Measurements from ENCODE around the gene PRSS2.

Gene PRSS2

DNA sequence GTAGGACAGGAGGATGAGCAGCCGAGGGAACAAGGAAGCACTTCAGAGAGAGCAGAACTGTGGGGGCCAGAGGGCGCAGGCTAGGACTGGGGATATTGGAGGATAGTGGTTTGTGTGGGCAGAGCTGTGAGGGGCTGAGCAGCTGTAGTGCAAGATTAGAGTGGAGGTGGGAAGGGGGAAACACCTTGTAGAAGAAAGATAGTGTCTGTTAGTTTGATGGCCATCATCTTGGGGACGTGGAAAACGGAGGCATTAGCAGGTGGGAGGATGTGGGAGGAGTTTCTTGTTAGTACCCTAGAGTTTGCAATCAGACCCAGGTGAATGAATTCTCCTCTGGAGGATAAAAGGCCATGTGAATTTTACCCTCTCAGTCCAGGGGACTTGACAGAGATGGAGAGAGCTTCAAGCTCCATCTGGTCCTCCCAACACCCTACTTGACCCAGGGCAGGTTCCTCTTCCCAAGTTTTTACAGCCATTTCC, 34.0 kb downstream of the PRSS2 start:
- H2AFZ ChIP-seq, result no peak overlapping the region
- no peaks in the 10 kb centered on the region for H3K4me1 ChIP-seq
- TF ChIP-seq, protein P1, sequence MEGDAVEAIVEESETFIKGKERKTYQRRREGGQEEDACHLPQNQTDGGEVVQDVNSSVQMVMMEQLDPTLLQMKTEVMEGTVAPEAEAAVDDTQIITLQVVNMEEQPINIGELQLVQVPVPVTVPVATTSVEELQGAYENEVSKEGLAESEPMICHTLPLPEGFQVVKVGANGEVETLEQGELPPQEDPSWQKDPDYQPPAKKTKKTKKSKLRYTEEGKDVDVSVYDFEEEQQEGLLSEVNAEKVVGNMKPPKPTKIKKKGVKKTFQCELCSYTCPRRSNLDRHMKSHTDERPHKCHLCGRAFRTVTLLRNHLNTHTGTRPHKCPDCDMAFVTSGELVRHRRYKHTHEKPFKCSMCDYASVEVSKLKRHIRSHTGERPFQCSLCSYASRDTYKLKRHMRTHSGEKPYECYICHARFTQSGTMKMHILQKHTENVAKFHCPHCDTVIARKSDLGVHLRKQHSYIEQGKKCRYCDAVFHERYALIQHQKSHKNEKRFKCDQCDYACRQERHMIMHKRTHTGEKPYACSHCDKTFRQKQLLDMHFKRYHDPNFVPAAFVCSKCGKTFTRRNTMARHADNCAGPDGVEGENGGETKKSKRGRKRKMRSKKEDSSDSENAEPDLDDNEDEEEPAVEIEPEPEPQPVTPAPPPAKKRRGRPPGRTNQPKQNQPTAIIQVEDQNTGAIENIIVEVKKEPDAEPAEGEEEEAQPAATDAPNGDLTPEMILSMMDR (IDR thresholded peaks at IDR 0.05), result no peak
- no peak overlapping the region for H3K4me3 ChIP-seq (ENCODE audit: low read depth, low read length)
- H3K36me3 ChIP-seq (ENCODE audit: control insufficient read depth, insufficient read depth, low read length), result no peaks in the 10 kb centered on the region
- no peak overlapping the region for H3K9ac ChIP-seq
- H3K79me2 ChIP-seq, result no peaks in the 10 kb centered on the region
- no peaks in the 10 kb centered on the region for H3K27me3 ChIP-seq (ENCODE audit: control insufficient read depth, insufficient read depth, low read length)
- no peak overlapping the region for H3K4me2 ChIP-seq (ENCODE audit: low read length)
- no peaks in the 10 kb centered on the region for H3K9me3 ChIP-seq (ENCODE audit: control insufficient read depth, low read length)
- no peak overlapping the region for H3K27ac ChIP-seq

DNA sequence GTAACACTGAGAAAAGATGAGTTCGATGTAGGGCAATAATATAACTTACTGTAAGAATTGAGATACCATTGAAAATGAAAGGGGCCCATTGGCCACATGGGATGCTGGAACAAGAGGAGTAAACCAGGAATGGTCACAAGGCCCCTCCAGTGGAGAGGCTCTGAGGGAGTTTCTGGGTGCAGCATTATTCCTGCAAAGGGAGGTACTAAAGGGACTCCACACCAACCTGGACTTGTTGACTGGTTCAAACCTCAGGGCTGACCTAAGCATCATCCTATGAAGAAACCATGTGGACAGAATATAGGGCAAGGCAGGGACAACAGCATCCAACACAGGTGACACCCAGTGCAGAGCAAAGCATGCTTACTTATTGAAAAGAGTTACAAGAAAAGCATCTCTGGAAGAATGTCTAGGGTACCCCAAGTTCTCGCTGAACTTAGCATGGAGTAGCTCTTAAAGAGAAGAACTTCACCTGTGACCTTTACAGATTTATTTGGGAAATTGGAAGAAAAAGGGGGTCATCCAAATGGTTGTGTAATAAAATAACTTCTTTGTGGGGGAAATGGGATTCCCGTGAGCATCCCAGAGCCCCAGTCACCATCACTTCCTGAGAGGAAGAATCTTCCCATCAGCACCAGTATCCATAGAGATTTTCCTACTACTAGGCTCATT, 34.7 kb downstream of the PRSS2 start:
- Histone ChIP-seq H3K36me3 (ENCODE audit: control insufficient read depth, insufficient read depth, low read length) (no peaks in the 10 kb centered on the region), H3K9me3 (ENCODE audit: control insufficient read depth, low read length) (no peaks in the 10 kb centered on the region), H3K27me3 (ENCODE audit: control insufficient read depth, insufficient read depth, low read length) (no peaks in the 10 kb centered on the region), H3K79me2 (no peaks in the 10 kb centered on the region), H3K4me2 (ENCODE audit: low read length) (no peak overlapping the region), H3K4me1 (no peaks in the 10 kb centered on the region), H3K27ac (no peak overlapping the region), H3K9ac (no peak overlapping the region), H3K4me3 (ENCODE audit: low read depth, low read length) (no peak overlapping the region), H2AFZ (no peak overlapping the region)
- TF ChIP-seq, protein P1 (IDR thresholded peaks at IDR 0.05), result no peak

DNA sequence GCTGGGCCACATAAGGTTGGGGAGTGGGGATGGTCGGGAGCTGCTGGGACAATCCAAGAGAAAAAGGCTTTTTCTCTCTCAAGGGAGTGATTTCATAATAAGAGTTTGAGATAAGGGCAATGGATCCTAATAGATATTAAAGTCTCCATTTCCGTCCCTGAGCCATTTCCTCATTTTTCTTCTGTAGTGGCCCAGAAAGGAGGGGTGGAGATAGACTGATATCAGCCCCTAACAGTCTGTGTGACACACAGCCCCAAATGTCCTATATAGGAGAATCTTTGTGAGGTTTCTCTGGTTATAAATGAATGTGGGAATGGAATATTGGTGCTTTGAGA, 35.2 kb downstream of the PRSS2 start:
- no peaks in the 10 kb centered on the region for H3K27me3 ChIP-seq (ENCODE audit: control insufficient read depth, insufficient read depth, low read length)
- TF ChIP-seq, protein P1 (IDR thresholded peaks at IDR 0.05), result no peak
- H3K36me3 ChIP-seq (ENCODE audit: control insufficient read depth, insufficient read depth, low read length), result no peaks in the 10 kb centered on the region
- no peak overlapping the region for H3K9ac ChIP-seq
- H3K79me2 ChIP-seq, result no peaks in the 10 kb centered on the region
- no peak overlapping the region for H2AFZ ChIP-seq
- H3K9me3 ChIP-seq (ENCODE audit: control insufficient read depth, low read length), result no peaks in the 10 kb centered on the region
- H3K4me3 ChIP-seq (ENCODE audit: low read depth, low read length), result no peak overlapping the region
- no peak overlapping the region for H3K4me2 ChIP-seq (ENCODE audit: low read length)
- H3K27ac ChIP-seq, result no peak overlapping the region
- H3K4me1 ChIP-seq, result no peaks in the 10 kb centered on the region

DNA sequence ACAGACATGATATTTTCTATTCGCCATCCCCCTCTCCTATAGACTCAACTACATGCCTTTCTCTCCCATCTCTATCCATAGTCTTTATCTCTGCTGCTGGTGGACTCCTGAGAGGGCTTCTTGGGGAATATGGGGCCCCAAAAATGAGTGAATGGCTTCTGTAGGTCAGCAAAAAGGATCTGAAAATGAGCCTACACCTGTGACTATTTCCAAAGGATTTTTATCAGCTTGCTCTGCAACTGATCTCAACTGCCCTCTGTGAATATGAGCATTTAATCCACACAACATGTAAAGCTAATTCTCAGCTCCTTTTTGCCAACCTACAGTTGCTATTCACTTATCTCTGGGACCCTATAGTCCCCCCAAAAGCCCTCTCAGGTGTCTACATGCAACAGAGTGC, 36.2 kb downstream of the PRSS2 start:
- Histone ChIP-seq H3K79me2 (no peaks in the 10 kb centered on the region), H2AFZ (no peak overlapping the region), H3K27me3 (ENCODE audit: control insufficient read depth, insufficient read depth, low read length) (no peaks in the 10 kb centered on the region), H3K4me1 (no peaks in the 10 kb centered on the region), H3K9ac (no peak overlapping the region), H3K4me2 (ENCODE audit: low read length) (no peak overlapping the region), H3K9me3 (ENCODE audit: control insufficient read depth, low read length) (no peaks in the 10 kb centered on the region), H3K27ac (no peak overlapping the region), H3K4me3 (ENCODE audit: low read depth, low read length) (no peak overlapping the region), H3K36me3 (ENCODE audit: control insufficient read depth, insufficient read depth, low read length) (no peaks in the 10 kb centered on the region)
- TF ChIP-seq, protein P1 (IDR thresholded peaks at IDR 0.05), result no peak

DNA sequence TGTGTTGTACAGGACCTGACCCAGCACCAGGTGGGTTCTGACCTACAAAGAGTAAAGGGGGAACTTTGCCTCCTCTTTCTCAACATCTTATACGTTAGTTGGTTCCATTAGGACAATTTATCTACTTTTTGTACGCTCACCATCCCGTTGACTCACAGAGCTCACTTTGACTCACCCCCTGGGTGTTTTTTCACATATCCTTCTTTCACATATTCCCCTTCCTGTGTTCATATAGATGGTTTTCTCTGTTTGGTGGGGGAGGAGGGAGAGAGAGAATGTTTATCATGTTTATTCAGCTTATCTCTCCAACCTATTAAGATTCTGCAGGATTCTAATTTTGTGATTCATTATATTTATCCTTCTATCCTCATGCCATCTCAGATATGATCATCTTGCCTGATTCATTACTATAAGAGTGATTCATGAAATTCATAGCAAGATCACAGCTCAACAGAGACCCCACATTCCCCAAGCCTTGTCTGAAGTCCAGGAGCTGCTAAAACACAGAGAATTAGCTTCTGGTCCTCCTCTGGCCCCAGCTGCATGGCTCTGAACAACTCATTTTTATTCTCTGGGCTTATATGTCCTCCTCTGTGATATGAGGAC, 37.2 kb downstream of the PRSS2 start:
- H3K79me2 ChIP-seq, result no peaks in the 10 kb centered on the region
- no peaks in the 10 kb centered on the region for H3K4me1 ChIP-seq
- H2AFZ ChIP-seq, result no peak overlapping the region
- H3K27me3 ChIP-seq (ENCODE audit: control insufficient read depth, insufficient read depth, low read length), result no peaks in the 10 kb centered on the region
- H3K4me3 ChIP-seq (ENCODE audit: low read depth, low read length), result no peak overlapping the region
- no peaks in the 10 kb centered on the region for H3K36me3 ChIP-seq (ENCODE audit: control insufficient read depth, insufficient read depth, low read length)
- TF ChIP-seq, protein P1 (IDR thresholded peaks at IDR 0.05), result no peak
- H3K9ac ChIP-seq, result no peak overlapping the region
- no peak overlapping the region for H3K27ac ChIP-seq
- no peak overlapping the region for H3K4me2 ChIP-seq (ENCODE audit: low read length)
- H3K9me3 ChIP-seq (ENCODE audit: control insufficient read depth, low read length), result no peaks in the 10 kb centered on the region

Data from parathyroid adenoma (tissue), 2 donors.